ENCODE measurements around the gene UBE2V1. TPM values are rescaled to one million over a fixed set of nuclear protein-coding genes. Genes with fewer than 3 reads are reported as not detected.
A peak's percentile ranks its signal among the peaks of the same experiment; 100 is the strongest.
"Not testable (repeated sequence)": the region's sequence is repeated elsewhere in the genome, so short reads cannot be mapped to it uniquely, and the experiment has no call there.

Gene UBE2V1
- total RNA-seq, 1 donor from 2014 or later = 106 TPM

DNA sequence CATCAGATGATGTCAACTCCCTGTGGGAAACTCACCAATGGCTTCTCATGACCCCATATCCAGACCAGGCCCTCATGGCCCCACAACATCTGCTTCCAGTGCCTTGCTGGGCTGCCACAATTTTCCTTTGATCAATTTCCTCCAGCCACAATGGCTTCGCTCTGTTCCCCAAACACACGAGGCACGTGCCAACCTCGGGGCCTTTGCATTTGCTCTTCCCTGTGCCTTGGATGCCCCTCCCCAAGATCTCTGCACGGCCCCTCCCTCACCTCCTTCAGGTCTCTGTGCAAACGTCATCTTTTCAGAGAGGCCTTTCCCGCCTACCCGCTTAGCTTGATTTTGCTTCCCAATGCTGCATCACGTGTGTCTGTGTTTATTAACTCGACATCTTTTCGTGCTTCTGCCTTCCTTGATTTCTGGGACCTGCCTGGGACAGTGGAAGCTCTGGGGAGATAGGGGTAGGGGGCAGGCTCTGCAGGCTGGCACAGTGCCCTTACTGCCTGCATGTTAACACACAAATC, 27.4 kb upstream of the UBE2V1 start:
- H3K36me3 Mint-ChIP-seq (ENCODE audit: unreplicated experiment) = peaks cover 28% of the 10 kb centered on the region
- H3K4me1 Mint-ChIP-seq (ENCODE audit: unreplicated experiment) = peaks cover 58% of the 10 kb centered on the region
- H3K4me3 Mint-ChIP-seq (ENCODE audit: unreplicated experiment) = no peak overlapping the region
- TF ChIP-seq, protein P1, sequence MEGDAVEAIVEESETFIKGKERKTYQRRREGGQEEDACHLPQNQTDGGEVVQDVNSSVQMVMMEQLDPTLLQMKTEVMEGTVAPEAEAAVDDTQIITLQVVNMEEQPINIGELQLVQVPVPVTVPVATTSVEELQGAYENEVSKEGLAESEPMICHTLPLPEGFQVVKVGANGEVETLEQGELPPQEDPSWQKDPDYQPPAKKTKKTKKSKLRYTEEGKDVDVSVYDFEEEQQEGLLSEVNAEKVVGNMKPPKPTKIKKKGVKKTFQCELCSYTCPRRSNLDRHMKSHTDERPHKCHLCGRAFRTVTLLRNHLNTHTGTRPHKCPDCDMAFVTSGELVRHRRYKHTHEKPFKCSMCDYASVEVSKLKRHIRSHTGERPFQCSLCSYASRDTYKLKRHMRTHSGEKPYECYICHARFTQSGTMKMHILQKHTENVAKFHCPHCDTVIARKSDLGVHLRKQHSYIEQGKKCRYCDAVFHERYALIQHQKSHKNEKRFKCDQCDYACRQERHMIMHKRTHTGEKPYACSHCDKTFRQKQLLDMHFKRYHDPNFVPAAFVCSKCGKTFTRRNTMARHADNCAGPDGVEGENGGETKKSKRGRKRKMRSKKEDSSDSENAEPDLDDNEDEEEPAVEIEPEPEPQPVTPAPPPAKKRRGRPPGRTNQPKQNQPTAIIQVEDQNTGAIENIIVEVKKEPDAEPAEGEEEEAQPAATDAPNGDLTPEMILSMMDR (IDR thresholded peaks at IDR 0.05) = no peak
- H3K9me3 Mint-ChIP-seq (ENCODE audit: unreplicated experiment) = no peaks in the 10 kb centered on the region
- H3K27ac Mint-ChIP-seq (ENCODE audit: unreplicated experiment) = peak overlapping the region; percentile 88
- DNase-seq (ENCODE audit: extremely low spot score, unreplicated experiment) = no peak
- no peaks in the 10 kb centered on the region for H3K27me3 Mint-ChIP-seq (ENCODE audit: unreplicated experiment)

DNA sequence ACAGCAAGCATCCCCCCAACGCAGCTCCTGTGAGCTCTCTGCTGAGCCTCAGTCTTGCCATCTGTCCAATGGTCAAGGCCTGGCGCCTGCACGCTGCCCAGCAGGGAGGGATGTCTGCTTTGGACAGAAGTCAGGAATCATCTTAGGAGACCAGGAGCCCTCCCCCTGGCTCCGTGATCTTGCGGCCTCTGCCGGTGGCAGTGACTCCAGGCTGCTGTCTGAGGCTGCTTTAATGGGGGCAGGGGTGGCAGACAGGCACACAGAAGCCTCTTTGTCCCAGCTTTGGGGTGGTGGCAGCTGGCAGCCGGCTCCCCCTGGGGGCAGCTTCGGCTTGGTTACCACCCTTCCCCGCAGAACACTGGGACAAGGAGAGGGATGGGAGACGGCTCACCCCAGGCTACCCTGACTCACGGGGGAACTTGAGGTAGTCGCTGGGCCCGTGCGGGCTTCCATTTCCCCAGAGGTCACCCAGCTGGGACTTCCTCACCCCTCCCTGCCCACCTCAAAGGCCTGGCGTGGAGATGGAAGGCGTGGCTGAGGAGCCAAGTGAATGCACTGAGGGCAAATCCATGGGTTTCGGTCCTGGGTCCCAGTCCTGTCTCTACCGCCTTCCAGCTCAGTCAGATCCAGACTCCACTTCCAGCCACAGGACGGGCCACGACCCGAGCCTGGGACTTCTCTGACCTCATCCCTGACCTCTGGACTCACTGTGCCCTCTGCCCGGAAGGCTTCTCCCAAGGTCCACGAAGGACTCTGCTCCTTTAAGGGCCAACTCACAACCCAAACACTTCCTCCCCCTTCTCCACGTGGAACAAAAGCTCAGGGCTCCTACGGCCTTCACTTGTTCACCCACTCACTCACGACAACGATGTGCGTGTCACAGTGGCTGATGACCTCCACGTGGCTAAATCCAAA, 25.8 kb upstream of the UBE2V1 start:
- peak overlapping the region; percentile 11 for H3K4me3 Mint-ChIP-seq (ENCODE audit: unreplicated experiment)
- H3K9me3 Mint-ChIP-seq (ENCODE audit: unreplicated experiment) = no peaks in the 10 kb centered on the region

DNA sequence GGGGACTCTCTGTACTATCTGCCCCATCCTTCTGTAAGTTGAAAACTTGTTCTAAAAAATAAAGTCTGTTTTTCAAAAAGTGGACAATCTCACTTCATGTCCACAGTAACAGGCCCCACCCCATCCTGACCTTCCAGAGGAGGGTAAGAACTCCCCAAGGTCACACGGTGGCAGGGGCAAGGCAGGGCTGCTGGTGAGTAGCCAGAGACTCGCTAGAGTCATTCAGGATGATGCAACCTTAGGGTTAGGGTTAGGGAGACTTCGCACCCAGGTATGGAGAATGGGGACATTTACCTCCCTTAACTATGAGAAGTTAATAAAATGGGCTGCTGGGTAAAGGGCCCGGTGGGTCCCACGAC, 25.1 kb upstream of the UBE2V1 start:
- TF ChIP-seq, protein P1 (IDR thresholded peaks at IDR 0.05) = no peak
- H3K4me3 Mint-ChIP-seq (ENCODE audit: unreplicated experiment) = no peak overlapping the region
- H3K36me3 Mint-ChIP-seq (ENCODE audit: unreplicated experiment) = peaks cover 23% of the 10 kb centered on the region
- H3K4me1 Mint-ChIP-seq (ENCODE audit: unreplicated experiment) = peaks cover 46% of the 10 kb centered on the region
- DNase-seq (ENCODE audit: extremely low spot score, unreplicated experiment) = no peak
- H3K9me3 Mint-ChIP-seq (ENCODE audit: unreplicated experiment) = no peaks in the 10 kb centered on the region
- peak overlapping the region; percentile 88 for H3K27ac Mint-ChIP-seq (ENCODE audit: unreplicated experiment)
- no peaks in the 10 kb centered on the region for H3K27me3 Mint-ChIP-seq (ENCODE audit: unreplicated experiment)

More for the DNA sequence above, 25.8 kb upstream of the UBE2V1 start:
- TF ChIP-seq, protein P1 (IDR thresholded peaks at IDR 0.05) = peak; percentile 27
- Mint-ChIP-seq H3K27ac (ENCODE audit: unreplicated experiment) (peak overlapping the region; percentile 88), H3K27me3 (ENCODE audit: unreplicated experiment) (no peaks in the 10 kb centered on the region), H3K36me3 (ENCODE audit: unreplicated experiment) (peaks cover 26% of the 10 kb centered on the region), H3K4me1 (ENCODE audit: unreplicated experiment) (peaks cover 49% of the 10 kb centered on the region)
- no peak for DNase-seq (ENCODE audit: extremely low spot score, unreplicated experiment)

DNA sequence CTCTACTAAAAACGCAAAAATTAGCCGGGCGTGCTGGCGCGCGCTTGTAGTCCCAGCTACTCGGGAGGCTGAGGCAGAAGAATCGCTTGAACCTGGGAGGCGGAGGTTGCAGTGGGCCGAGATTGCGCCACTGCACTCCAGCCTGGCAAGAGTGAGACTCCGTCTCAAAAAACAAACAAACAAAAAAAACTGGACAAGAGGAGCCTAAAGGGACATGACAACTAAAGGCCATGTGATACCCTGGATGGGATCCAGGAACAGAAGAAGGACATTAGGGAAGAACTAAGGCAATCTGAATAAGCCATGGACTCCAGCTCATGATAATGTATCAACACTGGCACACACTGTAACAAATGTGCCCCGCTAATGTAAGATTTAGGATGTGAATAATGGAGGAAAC, 24.8 kb upstream of the UBE2V1 start:
- DNase-seq (ENCODE audit: extremely low spot score, unreplicated experiment); H3K9me3 Mint-ChIP-seq (ENCODE audit: unreplicated experiment); H3K4me3 Mint-ChIP-seq (ENCODE audit: unreplicated experiment); H3K27me3 Mint-ChIP-seq (ENCODE audit: unreplicated experiment): not testable (repeated sequence)
- Mint-ChIP-seq H3K4me1 (ENCODE audit: unreplicated experiment) (peaks cover 42% of the 10 kb centered on the region), H3K27ac (ENCODE audit: unreplicated experiment) (peak overlapping the region; percentile 88), H3K36me3 (ENCODE audit: unreplicated experiment) (peaks cover 19% of the 10 kb centered on the region)

DNA sequence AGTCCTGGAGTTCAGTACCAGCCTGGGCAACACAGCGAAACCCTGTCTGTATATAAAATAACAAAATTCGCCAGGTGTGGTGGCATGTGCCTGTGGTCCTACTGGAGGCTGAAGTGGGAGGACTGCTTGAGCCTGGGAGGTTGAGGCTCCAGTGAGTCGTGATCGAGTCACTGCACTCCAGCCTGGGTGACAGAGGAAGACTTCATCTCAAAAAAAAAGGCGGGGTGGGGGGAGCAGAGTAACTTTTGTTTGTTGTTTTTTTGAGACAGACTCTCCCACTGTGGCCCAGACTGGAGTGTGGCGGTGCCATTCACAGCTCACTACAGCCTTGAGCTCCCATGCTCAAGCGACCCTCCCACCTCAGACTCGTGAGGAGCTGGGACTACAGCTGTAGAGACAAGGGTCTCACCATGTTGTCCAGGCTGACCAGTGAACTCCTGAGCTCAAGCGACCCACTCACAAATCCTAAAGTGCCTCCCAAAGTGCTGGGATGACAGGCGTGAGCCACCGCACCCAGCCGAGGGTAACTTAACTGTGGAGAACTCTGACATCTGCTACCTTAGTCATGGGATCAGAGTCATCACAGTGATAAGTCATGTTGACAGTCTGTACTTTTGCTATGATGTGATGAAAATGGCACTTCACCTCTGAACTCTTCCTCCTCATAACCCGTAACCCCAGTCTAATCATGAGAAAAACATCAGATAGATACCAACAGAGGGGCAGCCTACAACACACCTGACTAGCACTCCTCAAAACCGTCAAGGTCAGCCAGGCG, 24.1 kb upstream of the UBE2V1 start:
- Mint-ChIP-seq H3K4me3 (ENCODE audit: unreplicated experiment) (no peak overlapping the region), H3K9me3 (ENCODE audit: unreplicated experiment) (no peaks in the 10 kb centered on the region), H3K27me3 (ENCODE audit: unreplicated experiment) (no peaks in the 10 kb centered on the region), H3K4me1 (ENCODE audit: unreplicated experiment) (peaks cover 39% of the 10 kb centered on the region), H3K27ac (ENCODE audit: unreplicated experiment) (peak overlapping the region; percentile 88), H3K36me3 (ENCODE audit: unreplicated experiment) (peaks cover 20% of the 10 kb centered on the region)
- TF ChIP-seq, protein P1 (IDR thresholded peaks at IDR 0.05) = no peak
- no peak for DNase-seq (ENCODE audit: extremely low spot score, unreplicated experiment)

DNA sequence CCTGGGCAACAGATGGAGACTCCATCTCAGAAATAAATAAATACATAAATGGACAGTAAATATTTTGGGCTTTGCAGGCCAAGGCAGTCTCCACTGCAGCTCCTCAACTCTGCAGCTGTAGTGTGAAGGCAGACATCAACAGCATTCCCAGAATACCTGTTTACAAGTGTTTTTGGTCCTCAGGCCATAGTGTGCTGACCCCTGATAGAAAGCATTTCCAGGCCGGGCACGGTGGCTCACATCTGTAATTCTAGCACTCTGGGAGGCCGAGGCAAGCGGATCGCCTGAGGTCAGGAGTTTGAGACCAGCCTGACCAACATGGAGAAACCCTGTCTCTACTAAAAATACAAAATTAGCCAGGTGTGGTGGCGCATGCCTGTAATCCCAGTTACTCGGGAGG, 22.2 kb upstream of the UBE2V1 start:
- H3K27me3 Mint-ChIP-seq (ENCODE audit: unreplicated experiment); DNase-seq (ENCODE audit: extremely low spot score, unreplicated experiment); H3K4me3 Mint-ChIP-seq (ENCODE audit: unreplicated experiment); H3K9me3 Mint-ChIP-seq (ENCODE audit: unreplicated experiment); H3K27ac Mint-ChIP-seq (ENCODE audit: unreplicated experiment): not testable (repeated sequence)
- H3K36me3 Mint-ChIP-seq (ENCODE audit: unreplicated experiment) = peaks cover 18% of the 10 kb centered on the region
- H3K4me1 Mint-ChIP-seq (ENCODE audit: unreplicated experiment) = peaks cover 46% of the 10 kb centered on the region

Data from osteocyte (in vitro differentiated cells).